Spleen (tissue), 11 donors: ENCODE results near the gene SAT1. TPM values are rescaled to one million over a fixed set of nuclear protein-coding genes. Genes with fewer than 3 reads are reported as not detected.
A peak's percentile ranks its signal among the peaks of the same experiment; 100 is the strongest.

Experiments used
- DNase-seq: peaks from one replicate; pipeline ENCODE4 v3.0.0-alpha.2; 2020
- H3K27ac ChIP-seq, 8 donors: fragments of 200-600 bp; sonication (generic) in 7 of 8; 1 replicate in 4 of 8; 2 replicates in 4 of 8; pipeline versions ENCODE4 v1.5.0 to v1.8.0; 2016 to 2021; ENCODE audit warnings: inconsistent platforms in 4 of 8, mild to moderate bottlenecking in 4 of 8, moderate library complexity in 1 of 8
- H3K27me3 ChIP-seq, 7 donors: fragments of 200-600 bp; sonication (generic) in 6 of 7; replicated peaks in 1 of 7; 1 replicate in 4 of 7; 2 replicates in 3 of 7; pipeline versions ENCODE4 v1.5.0 to v1.8.0; 2016 to 2021; ENCODE audit warnings: inconsistent platforms in 3 of 7, mild to moderate bottlenecking in 1 of 7
- H3K36me3 ChIP-seq, 6 donors: fragments of 200-600 bp; sonication (generic) in 5 of 6; 1 replicate in 4 of 6; 2 replicates in 2 of 6; pipeline versions ENCODE4 v1.5.0 to v1.8.0; 2016 to 2021; ENCODE audit warnings: inconsistent platforms in 2 of 6
- H3K4me1 ChIP-seq, 6 donors: fragments of 200-600 bp; sonication (generic) in 5 of 6; 1 replicate in 3 of 6; 2 replicates in 3 of 6; pipeline versions ENCODE4 v1.5.0 to v1.8.0; 2016 to 2021; ENCODE audit warnings: inconsistent platforms in 3 of 6
- H3K4me3 ChIP-seq, 8 donors: fragments of 200-600 bp; sonication (generic) in 7 of 8; 1 replicate in 4 of 8; 2 replicates in 4 of 8; pipeline versions ENCODE4 v1.5.0 to v1.8.0; 2016 to 2021; ENCODE audit warnings: inconsistent platforms in 4 of 8, mild to moderate bottlenecking in 4 of 8, moderate library complexity in 2 of 8
- H3K9me3 ChIP-seq, 8 donors: fragments of 200-600 bp; sonication (generic) in 7 of 8; 1 replicate in 4 of 8; 2 replicates in 4 of 8; pipeline versions ENCODE4 v1.5.0 to v1.8.0; 2016 to 2021; ENCODE audit warnings: inconsistent platforms in 4 of 8
- POLR2A ChIP-seq, 3 donors: fragments of 450-650 bp; IDR thresholded peaks; one replicate each; pipeline ENCODE4 v1.5.1; 2017; ENCODE audit warnings: antibody characterized with exemption in 3 of 3, mild to moderate bottlenecking in 1 of 3
- POLR2AphosphoS5 ChIP-seq, 3 donors: sonication (generic); formaldehyde crosslinking; IDR thresholded peaks; one replicate each; pipeline ENCODE4 v1.5.1; 2017; ENCODE audit warnings: antibody characterized with exemption in 3 of 3
- WGBS, 5 donors: extraction: QIAGEN DNeasy Blood & Tissue Kit in 3 of 5; methylation state at CpG; one replicate each; pipeline versions ENCODE4 v1.1.5 to v1.1.7; 2013 to 2018; 5-methylcytosine and 5-hydroxymethylcytosine counted together
- intact Hi-C: fragments of 100-400 bp; cut with DNase I; formaldehyde crosslinking; loops from one replicate; pipeline ENCODE4 v1.15.0; 2023; ENCODE audit warnings: low total_unique reads
- polyA plus RNA-seq, 3 donors: library from polyadenylated mRNA; stranded (reverse); fragments of 200-250 nt; gene quantifications; one replicate each; pipeline ENCODE4 v1.2.1, GENCODE V29; 2013
- total RNA-seq, 7 donors: library from RNA; depleted of rRNA in 3 of 7; stranded (reverse); fragments of >200 nt in 3 of 7; fragmentation: NEBNext Ultra II Directional in 4 of 7; extraction: Animal tissue kit (Norgen Biotek cat#: 25700) in 4 of 7; gene quantifications; one replicate each; pipeline versions ENCODE4 v1.1.0 to v1.2.1, GENCODE V29; 2016 to 2021
- TF ChIP-seq, protein P1 (sequence below), 11 experiments: fragments of 200-600 bp in 7 of 11; fragments of 450-650 bp in 4 of 11; sonication (generic) in 4 of 11; IDR thresholded peaks in 8 of 11; conservative IDR thresholded peaks in 3 of 11; 1 replicate in 7 of 11; 2 replicates in 4 of 11; pipeline versions ENCODE4 v1.4.0 to v1.8.0; 2016 to 2021; ENCODE audit warnings: antibody characterized with exemption in 11 of 11, inconsistent platforms in 4 of 11, mild to moderate bottlenecking in 1 of 11
- donor health status: healthy with polysubstance abuse.
- donor health status: DM: no; HTN: no; CAD: no; lungs with moderate emphysema.
- donor health status: DM: no; HTN: no; CAD: no.
- donor health status: Bipolar disorder and iron deficiency.
- donor health status: healthy.
- donor health status: DM: no; HTN: no; CAD: no.
- donor health status: DM: yes; HTN: yes; CAD: no.

Gene SAT1
- total and polyA plus RNA-seq, 10 donors = 714 to 2,832 (median 981) TPM

DNA sequence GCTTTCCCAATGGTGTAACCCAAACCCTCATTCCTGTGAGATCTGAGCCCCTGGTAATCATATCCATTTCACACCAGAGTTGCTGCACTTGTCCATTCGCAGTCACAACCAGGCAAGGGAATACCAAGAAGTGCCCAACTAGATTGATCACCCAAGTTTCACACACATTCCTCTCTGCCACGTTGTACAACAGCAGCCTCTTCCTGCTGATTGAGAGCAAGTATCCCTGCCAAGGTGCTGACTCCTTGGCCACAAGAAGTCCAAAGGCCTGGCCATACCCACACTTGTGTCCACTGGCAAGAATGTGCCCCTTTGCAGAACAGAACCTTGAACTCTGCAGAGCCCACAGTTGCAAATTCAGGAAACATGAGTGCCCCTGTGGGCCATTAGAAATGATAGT lies 33.4 kb upstream of the SAT1 start:
- no peak overlapping the region for H3K27ac ChIP-seq
- no peaks in the 10 kb centered on the region for H3K36me3 ChIP-seq
- peaks cover 0 to 6% (median 0%) of the 10 kb centered on the region in 6 donors for H3K4me1 ChIP-seq
- intact Hi-C loops = no loop called here
- TF ChIP-seq, protein P1, sequence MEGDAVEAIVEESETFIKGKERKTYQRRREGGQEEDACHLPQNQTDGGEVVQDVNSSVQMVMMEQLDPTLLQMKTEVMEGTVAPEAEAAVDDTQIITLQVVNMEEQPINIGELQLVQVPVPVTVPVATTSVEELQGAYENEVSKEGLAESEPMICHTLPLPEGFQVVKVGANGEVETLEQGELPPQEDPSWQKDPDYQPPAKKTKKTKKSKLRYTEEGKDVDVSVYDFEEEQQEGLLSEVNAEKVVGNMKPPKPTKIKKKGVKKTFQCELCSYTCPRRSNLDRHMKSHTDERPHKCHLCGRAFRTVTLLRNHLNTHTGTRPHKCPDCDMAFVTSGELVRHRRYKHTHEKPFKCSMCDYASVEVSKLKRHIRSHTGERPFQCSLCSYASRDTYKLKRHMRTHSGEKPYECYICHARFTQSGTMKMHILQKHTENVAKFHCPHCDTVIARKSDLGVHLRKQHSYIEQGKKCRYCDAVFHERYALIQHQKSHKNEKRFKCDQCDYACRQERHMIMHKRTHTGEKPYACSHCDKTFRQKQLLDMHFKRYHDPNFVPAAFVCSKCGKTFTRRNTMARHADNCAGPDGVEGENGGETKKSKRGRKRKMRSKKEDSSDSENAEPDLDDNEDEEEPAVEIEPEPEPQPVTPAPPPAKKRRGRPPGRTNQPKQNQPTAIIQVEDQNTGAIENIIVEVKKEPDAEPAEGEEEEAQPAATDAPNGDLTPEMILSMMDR (IDR thresholded peaks at IDR 0.05 in 8 of 11, conservative IDR thresholded peaks at IDR 0.05 in 3 of 11) = no peak
- no peak for TF ChIP-seq POLR2A (IDR thresholded peaks at IDR 0.05)
- TF ChIP-seq POLR2AphosphoS5 (IDR thresholded peaks at IDR 0.05) = no peak
- no peaks in the 10 kb centered on the region for H3K9me3 ChIP-seq
- H3K4me3 ChIP-seq = no peak overlapping the region
- DNase-seq = no peak
- H3K27me3 ChIP-seq = no peaks in the 10 kb centered on the region
- WGBS, 5 donors = 64 to 74% (median 69%) methylated on average over 2 of the region's 2 CpGs

DNA sequence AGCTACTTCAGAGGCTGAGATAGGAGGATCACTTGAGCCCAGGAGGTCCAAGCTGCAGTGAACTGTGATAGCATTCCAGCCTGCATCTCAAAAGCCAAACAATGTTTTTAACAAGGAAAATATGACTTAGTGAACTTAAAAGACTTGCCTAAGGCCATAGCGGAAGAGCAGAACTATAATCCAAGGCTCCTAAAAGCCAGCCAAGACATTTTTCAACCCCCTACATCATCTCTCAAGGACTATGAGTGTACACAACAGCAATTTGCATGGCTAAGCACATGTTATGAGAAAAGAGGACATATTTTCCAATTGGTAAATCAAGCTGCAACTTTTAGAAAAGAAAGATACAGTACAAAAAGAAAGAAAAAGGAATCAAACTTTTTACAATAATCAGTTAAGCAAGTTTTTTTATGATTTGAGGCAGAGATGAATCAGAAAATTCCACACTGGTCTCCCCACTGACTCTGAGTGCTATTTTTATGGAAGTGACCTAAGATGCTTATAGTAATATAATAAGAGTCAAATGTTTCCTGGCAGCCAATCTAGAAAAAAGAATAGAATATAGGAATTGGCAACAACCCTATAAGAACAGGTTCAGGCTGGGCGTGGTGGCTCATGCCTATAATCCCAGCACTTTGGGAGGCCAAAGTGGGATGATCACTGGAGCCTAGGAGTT lies 30.1 kb upstream of the SAT1 start:
- peaks cover 0 to 9% (median 2%) of the 10 kb centered on the region in 6 donors for H3K4me1 ChIP-seq
- H3K4me3 ChIP-seq = no peak overlapping the region
- no peak overlapping the region for H3K27ac ChIP-seq
- no peaks in the 10 kb centered on the region for H3K27me3 ChIP-seq
- 76 to 96% (median 88%) methylated on average over 2 of the region's 2 CpGs for WGBS, 5 donors
- no peaks in the 10 kb centered on the region for H3K9me3 ChIP-seq
- TF ChIP-seq POLR2A (IDR thresholded peaks at IDR 0.05) = no peak
- TF ChIP-seq, protein P1 (IDR thresholded peaks at IDR 0.05 in 8 of 11, conservative IDR thresholded peaks at IDR 0.05 in 3 of 11) = no peak
- TF ChIP-seq POLR2AphosphoS5 (IDR thresholded peaks at IDR 0.05) = no peak
- intact Hi-C loops = no loop called here
- H3K36me3 ChIP-seq = no peaks in the 10 kb centered on the region
- DNase-seq = no peak

DNA sequence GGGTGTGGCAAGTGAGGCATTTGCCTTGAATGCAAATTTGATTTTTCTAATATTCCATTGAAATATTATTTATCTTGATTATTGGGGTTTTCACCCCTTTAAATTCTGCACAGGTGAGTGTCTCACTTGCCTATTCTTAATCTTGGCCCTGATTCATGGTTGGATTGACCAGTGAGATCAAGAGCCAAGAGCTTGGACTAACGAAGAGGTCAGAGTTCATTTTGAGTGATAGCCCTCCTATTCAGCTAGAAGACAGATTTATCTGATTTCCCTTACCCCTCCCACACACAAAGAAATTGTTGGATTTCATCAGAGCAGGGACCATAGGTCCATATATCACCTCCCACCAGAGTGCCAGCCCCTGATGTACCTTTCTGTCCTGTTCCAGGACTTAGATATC lies 28.3 kb upstream of the SAT1 start:
- Histone ChIP-seq H3K4me1 (peaks cover 0 to 9% (median 2%) of the 10 kb centered on the region in 6 donors), H3K27ac (no peak overlapping the region), H3K4me3 (no peak overlapping the region), H3K9me3 (no peaks in the 10 kb centered on the region), H3K36me3 (no peaks in the 10 kb centered on the region), H3K27me3 (no peaks in the 10 kb centered on the region)
- TF ChIP-seq POLR2A (IDR thresholded peaks at IDR 0.05) (no peak), POLR2AphosphoS5 (IDR thresholded peaks at IDR 0.05) (no peak)
- TF ChIP-seq, protein P1 (IDR thresholded peaks at IDR 0.05 in 8 of 11, conservative IDR thresholded peaks at IDR 0.05 in 3 of 11) = no peak
- DNase-seq = no peak
- intact Hi-C loops = no loop called here
- WGBS, 5 donors = 69 to 88% (median 72%) methylated on average over 1 of the region's 1 CpG

DNA sequence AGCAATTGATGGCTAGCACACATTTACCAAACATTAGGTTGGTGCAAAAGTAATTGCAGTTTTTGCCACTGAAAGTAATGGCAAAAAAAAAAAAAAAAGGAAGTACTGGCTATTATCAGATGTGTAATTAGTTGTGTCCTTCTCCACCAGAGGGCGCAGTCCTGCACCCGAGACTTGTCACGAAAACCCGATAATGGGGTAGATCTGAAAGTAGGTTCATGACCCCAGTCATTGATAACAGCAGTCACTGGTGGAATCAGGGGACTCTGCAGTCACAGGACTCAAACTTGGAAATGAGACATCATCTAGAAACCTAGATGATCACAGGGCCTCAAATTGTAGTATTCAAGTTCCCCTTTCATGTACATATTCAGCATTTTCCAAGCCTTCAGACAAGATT lies 26.8 kb upstream of the SAT1 start:
- intact Hi-C loops = no loop called here
- Histone ChIP-seq H3K4me3 (no peak overlapping the region), H3K4me1 (peaks cover 0 to 9% (median 2%) of the 10 kb centered on the region in 6 donors), H3K36me3 (no peaks in the 10 kb centered on the region), H3K9me3 (no peaks in the 10 kb centered on the region), H3K27me3 (no peaks in the 10 kb centered on the region), H3K27ac (peak overlapping the region in 1 of 8 donors; percentile 13)
- 0 to 3% (median 0%) methylated on average over 4 of the region's 4 CpGs for WGBS, 5 donors
- TF ChIP-seq POLR2A (IDR thresholded peaks at IDR 0.05) = no peak
- TF ChIP-seq POLR2AphosphoS5 (IDR thresholded peaks at IDR 0.05) = peak in 1 of 3 donors; percentile 26
- TF ChIP-seq, protein P1 (IDR thresholded peaks at IDR 0.05 in 8 of 11, conservative IDR thresholded peaks at IDR 0.05 in 3 of 11) = peak; percentile 31 to 71 (median 61)
- peak; percentile 84 for DNase-seq
